ENCODE results near the gene TRIM15.
"Not testable (repeated sequence)": the region's sequence is repeated elsewhere in the genome, so short reads cannot be mapped to it uniquely, and the experiment has no call there.

GRCh38 chr6:30165238-30165637 is 1.9 kb downstream of the TRIM15 start:
- TF ChIP-seq, protein P1, sequence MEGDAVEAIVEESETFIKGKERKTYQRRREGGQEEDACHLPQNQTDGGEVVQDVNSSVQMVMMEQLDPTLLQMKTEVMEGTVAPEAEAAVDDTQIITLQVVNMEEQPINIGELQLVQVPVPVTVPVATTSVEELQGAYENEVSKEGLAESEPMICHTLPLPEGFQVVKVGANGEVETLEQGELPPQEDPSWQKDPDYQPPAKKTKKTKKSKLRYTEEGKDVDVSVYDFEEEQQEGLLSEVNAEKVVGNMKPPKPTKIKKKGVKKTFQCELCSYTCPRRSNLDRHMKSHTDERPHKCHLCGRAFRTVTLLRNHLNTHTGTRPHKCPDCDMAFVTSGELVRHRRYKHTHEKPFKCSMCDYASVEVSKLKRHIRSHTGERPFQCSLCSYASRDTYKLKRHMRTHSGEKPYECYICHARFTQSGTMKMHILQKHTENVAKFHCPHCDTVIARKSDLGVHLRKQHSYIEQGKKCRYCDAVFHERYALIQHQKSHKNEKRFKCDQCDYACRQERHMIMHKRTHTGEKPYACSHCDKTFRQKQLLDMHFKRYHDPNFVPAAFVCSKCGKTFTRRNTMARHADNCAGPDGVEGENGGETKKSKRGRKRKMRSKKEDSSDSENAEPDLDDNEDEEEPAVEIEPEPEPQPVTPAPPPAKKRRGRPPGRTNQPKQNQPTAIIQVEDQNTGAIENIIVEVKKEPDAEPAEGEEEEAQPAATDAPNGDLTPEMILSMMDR (IDR thresholded peaks at IDR 0.05; ENCODE audit: insufficient read depth, low read length, poor library complexity, severe bottlenecking): not testable (repeated sequence)
- TF ChIP-seq EZH2phosphoT487 (conservative IDR thresholded peaks at IDR 0.05; ENCODE audit: low read length): not testable (repeated sequence)
